GM21360 (cell line): ENCODE measurements around the gene ZBP1.
A peak's percentile ranks its signal among the peaks of the same experiment; 100 is the strongest.

Source experiments
- ATAC-seq: cut with Tn5 transposase; IDR thresholded peaks from one replicate; pipeline ENCODE4 v1.9.1; 2021; ENCODE audit warnings: mild to moderate bottlenecking, moderate library complexity; ENCODE audit not compliant: unreplicated experiment

The ZBP1 gene

DNA sequence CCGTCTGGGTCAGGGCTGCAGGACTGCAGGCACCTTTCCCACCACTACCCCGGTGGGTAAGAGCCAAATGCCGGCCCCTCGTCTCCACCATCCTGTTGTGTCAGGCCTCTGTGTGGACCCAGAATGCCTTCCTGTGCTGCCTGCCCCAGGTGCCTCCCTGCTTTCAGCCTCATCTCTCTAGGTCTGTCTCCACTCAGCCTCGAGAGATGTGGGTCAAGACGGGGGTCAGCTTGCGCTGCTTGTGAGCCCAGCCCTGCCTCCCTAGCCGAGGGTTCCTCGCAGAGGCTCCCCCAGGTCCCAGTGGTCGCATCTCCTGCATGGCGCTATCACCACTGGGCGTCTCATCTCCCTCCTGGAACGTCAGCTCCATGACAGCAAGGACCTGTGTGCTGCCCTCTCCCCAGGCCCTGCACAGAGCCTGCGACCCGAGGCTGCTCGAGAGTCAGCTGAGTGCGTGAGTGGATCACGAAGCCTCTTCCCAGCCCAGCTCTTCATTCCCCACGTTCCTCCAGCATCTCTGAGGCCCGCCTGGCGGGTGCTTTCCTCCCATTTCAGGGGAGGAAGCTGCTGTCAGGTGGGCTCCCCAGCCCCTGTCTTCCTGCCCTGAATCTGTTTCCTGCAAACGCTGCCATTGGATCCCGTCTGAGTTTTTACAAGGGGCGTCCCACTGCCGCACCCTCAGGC, 38.7 kb upstream of the ZBP1 start:
- no peak for ATAC-seq

DNA sequence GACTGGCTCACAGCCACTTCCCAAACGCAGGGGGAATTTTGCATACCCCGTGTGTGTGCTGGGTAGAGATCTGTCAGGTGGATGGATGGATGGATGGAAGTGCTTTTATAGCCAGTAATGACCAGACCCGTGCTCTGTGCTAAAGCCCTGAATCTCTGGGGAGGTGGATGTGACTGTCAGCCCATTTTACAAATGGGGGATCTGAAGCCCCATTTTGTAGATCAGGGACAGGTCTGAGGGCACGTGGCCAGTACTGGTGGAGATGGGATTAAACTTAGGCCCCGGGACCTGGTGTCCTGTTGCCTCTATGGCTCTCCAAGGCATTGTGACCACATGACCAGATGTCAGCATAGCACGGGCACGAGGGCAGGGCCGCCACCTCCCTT, 38.2 kb upstream of the ZBP1 start:
- no peak for ATAC-seq

DNA sequence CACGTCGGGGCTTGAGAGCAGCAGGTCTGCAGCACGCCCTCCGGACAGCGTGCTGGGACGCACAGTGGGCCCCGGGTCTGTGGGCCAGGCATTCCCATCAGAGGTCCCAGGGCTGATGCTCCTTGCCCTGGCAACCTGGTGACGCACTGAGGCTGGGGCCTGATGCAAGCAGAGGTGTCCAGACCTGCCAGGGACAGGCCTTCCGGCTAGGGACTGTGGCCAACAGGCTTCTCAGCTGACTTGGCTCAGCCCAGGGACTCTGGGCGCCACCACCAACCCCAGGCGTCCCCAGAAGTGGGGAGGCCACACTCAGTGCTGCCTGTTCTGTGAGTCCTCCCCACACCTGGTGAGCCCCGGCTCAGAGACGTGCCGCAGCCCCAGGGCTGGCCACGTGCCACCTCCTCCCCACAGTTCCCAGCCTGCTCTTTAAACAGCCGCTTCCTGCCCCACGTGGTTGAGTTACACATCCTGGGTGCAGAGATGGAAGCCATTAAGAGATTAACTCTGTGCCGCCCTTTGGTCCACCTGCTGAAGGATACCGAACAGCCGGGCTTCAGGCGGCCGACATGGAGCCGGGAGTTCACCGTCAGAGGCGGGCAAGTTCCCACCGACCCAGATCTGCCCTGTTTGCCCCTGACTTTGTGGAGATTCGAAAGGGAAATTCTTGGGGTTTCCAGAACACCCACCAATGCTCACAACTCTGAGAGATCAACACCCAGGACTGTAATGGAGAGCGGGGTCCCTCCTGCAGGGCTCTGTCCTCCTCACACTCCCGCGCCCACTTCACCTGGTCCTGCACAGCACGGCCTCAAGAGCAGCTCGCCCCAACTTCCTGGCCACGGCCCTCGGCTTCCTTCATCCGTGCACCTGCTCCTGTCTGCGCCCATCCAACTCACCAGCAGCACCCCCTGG, 37.6 kb upstream of the ZBP1 start:
- ATAC-seq: no peak

DNA sequence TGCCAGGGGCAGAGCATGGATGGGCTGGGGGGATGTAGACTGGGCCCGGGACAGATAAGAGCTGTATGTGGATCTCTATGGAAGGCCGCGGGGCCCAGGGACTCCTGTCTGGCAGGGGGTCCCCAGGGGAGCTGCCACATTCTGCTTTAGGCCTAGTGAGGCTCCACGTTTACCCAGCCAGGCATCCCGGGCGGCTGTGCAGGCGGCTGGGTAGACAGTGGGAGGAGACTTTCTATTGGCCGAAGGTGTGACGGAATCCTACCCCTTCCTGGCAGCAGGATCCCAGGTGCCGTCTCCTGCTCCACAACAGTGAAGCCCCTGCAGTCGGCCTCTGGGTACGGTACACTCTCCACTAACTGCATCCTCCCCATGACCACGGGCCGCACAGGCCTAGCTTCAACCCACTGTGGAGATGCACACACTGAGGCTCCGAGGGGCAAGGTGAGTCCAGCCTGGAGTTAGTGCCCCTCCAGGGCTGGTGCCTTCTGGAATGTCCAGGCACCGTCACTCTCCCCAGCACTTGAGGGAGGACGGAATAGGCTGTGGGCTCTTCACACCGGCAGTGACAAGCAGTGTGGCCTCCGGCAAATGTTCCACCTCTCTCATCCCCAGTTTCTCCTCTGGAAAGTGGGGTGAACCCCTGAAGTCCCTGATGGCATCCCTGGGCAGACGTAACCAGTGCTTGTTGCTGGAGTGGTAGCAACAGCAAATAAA, 36.8 kb upstream of the ZBP1 start:
- no peak for ATAC-seq

DNA sequence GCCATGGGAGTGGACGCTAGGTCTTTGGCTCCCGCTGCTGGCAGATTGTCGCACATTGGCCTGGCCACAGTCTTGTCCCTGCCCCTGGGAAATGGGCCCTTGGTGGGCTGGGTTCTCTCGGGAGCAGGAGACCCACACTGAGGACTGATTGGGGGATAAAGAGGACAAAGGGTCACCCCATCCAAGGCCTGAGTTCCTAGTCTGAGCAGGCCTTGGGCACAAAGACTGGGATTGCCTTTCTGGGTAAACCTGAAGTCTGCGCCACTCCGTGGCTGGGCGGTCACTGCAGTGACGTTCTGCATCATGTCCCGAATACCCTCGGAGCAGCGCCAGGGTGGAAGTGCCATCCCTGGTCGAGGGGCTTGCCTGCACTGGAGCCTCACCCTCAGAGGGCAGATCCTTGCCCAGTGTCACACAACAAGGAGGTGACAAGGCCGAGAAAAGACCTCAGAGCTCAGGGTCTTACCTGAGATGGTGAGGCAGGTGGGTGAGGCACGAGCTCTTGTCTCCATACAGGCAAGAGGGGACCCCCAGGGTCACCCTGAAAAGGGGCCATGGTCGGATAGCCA, 36.1 kb upstream of the ZBP1 start:
- ATAC-seq: no peak

DNA sequence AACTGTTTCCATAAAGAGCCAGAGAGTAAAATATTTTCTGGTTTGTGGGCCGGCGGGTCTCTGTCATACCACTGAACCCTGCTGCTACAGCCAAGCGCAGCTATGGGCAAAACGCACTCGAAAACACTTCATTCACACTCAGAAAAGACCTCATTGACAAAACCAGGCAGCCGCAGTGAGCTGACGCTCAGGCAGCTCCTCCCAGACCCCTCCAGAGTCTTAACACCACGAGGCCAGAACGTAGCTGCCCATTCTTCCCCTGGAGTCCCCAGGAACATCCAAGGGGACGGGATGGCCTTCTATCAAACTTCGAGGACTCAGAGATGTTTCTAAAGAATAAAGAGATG, 35.6 kb upstream of the ZBP1 start:
- ATAC-seq: no peak

DNA sequence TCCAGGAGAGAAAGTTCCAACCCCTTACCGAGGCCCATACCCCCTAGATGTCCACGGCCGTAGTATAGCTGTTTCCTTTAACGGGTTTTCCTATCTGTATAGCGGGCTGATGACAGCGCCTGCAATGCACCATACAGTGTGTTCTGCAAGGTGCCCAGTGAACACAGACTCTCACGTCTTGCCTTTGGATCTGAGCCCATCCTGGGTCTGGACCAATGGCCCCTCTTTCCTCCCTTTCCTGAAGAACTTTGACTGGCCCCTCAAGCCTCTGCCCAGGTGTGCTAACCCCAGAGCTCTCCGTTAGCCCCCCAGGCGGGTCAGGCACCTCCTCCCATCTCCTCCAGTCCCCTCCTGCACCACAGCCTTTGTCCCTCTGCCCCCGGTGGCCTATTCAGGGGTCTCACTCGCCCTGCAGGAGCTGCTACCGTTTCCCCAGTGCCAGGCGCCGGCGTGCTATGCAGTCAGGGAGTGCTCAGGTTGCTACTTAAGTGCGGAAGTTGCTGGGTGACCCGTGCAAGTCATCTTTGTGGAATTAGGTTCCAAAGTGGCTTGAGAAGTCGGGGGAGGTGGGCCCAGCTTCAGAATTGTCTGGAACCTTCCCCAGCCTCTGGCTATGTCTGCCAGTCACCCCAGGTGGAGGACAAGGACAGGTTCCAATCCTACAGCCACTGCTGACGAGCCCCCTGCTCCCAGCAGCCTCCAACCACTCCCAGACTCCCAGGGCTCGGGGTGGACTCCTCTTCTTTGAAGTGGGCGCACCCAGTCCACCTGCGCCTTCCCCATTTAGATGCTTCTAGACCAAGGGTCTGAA, 35.0 kb upstream of the ZBP1 start:
- no peak for ATAC-seq

DNA sequence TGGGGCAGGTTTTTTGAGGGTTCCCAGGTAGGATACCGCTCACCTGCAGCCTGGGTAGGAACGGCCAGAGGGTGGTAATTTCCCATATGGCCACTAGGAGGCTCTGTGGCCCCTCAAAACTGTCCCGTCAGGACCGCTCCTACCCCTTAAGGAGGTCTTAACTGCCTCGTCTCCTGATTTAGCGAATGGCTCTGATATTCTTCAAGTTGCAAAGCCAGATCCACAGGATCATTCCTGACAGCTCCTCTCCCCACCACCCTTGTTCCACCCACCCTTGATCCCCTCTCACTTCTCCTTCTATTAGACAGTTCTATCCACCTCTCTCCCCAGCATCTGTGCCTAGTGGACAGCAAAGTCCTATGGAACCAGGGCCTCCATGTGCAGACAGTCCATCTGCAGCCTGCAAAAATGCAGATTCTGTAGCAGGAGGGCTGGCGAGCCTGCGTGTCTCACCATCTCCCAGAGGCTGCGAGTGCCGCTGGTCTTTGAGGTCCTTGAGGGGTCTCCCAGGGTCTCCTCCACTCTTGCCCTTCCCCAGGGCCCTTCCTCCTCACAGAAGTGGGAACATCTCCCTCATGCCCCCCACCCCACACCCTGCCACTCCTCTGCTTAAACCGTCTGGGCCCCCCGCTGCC, 34.3 kb upstream of the ZBP1 start:
- peak; percentile 76 for ATAC-seq

DNA sequence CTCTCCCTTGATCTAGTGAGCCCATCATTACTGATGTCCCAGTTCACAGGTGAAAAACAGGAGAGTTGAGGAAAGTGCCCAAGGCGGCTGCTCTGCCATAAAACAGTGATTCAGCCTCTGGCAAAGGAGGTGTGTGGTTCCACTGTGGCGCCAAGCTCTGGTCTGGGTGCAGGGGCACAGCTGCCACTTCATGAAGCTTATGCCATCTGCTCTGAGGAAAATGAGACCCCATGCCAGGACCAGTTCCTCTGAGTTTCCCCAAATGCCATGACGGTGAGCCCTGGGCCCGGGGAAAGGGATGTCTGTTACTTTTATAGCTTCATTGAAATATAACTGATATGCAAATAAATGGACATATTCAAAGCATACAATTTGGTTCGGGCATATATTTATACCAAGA, 33.7 kb upstream of the ZBP1 start:
- no peak for ATAC-seq

DNA sequence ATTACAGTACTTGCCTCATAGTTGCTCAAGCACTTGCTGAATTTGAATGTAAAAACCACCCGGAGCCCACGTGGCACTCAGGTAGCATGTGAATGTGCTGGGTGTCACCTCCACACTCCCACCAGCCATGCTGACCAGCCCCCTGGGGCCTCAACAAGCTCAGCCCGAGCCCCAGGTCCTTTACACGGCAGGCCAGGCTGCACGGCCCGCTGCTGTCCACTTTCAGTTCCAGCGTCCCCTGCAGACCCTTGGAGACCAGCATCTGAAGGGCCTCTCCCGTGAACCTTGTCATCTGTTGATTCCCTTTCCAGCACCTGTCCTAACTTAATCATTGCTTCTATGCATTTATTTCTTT, 33.3 kb upstream of the ZBP1 start:
- no peak for ATAC-seq

DNA sequence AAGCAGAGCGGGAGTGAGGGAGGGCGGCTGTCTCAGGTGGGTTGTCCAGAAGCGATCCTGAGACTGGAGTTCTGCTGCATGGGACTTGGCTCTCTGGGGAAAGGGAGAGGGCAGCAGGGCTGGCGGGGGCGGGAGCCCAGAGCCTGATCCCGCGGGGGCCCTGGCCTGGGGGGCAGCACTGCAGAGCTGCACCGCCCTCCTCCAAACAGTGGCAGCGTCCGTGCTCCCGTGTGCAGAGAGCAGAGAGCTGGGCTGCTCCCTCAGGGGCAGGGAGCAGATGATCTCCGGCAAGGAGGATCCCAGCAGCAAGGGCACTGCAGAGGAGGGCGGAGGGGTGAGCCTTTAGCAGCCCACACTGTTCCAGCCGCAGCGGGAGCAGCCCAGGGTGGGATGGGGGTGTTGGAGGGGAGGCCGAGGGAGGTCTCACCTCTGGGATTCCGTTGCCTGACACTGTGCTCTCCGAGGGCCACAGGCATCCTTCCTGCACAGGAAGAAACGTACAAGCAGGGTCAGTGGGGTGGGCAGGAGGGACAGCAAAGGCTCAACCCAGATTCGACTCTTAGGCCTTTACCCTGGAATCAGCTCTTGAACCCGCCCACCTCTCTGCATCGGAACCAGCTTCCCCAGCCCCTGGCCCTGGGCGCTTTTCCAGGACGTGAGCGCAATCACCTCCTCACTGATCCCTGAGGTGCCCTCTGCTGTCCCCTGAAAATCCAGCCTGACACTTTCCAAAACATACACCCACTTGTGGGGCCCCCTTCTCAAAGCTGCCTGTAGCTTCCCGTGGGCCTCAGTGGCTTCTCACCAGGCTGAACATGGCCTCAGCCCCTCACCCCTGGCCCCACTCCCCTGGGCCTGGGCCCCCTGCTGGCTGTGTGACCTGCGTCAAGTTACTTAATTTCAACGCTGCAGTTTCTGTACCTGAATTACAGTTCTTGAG, 32.6 kb upstream of the ZBP1 start:
- ATAC-seq: no peak

DNA sequence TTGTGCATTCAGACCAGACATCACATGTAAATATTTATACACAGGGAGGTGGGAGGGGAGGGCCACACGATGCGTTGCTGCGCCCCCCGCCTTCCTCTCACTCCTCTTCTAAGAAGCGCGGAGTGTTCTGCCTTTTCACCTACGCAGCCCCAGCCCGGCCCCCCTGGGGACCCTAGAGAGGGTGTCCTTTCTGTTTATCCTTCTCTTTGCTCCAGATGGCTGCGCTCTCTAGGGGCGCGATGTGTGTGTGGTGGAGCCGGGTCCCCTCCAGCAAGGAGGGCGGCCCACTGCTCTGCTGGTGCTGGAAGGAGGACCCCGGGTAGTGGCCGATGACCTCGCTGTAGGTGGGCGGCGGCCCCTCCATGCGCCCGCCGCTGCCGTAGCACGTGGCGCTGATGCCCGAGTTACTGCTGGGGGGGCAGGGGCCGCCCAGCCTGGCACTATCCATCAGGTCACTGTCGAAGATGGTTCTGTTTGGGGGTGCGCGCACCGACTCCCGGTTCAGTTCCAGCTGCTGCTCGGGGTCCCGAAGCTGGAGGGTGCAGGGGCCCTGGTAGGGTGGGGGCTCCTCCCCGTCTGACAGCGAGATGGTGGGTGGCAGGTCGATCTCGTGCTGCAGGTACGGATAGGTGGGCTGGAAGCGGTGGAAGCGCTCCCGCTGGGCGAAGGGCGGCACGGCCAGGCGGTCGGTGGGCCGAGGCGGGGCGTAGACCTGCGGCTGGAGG, 31.8 kb upstream of the ZBP1 start:
- no peak for ATAC-seq

DNA sequence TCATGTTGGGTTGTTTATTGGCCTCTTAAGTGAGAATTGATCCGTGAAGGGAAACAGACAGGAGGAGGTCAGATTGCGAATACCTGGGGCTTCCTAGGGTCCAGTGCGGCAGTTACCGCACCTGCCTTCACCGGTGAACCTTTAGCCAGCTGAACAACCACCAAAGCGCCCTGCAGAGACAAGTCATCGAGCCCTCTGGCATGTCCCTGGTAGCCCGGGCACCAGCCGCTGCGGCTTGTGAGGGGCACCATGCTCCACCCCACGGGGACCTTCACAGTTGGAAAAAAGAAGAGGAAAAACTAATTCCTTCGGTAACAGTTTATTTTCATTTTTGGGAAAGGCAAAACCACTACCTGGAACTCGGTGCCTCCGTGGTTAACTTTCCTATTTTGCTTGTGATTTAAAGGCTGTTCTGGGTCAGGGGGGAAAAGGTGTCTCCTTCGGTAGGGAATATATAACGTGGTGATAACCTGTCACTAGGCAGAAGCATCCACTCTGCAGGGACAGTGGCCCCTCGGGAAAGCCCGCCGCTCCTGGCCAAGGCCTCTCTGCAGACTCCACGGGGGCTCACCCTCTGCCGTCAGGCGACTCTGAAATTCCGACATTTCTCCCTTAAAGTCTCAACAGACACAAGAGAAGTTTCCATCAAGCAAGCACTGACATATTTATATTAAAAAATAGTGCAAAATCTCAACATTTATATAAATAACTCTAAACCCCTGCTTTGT, 30.7 kb upstream of the ZBP1 start:
- no peak for ATAC-seq

DNA sequence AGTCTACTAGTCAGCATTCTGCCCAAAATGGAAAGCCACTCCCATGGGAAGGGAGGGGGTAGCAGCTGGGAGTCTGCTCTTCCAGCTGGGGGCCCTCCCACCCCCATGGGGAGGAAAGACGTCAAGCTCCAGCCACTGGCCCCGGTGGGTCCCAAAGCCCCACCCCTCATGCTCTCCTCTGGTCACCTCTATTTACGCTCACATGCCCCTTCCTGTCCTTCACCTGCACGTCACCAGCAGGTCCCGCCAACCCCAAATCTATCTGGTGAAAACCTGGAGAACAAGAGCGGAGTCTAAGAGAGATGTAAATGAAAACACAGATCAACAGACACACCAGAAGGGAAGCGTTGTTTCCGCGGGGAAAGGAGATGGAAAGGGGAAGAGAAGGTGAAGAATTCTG, 30.0 kb upstream of the ZBP1 start:
- no peak for ATAC-seq

DNA sequence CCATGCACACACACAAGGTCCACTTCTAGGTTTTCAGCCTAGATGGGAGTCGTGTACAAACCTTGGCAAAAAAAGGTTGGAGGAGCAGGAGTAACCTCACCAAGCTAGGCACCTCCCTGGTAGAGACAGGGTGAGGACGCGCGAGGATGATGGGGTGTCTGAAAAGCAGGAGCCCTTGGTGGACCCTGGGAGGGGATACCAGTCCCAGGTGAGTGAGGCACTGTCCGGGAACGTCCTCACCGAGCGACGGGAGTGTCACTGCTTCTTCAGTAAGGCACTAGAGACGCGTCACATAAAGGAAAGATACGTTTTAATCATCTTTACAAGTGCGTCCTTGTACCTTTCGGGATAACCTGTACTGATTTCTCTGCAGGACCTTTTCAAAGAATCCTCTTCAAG, 29.4 kb upstream of the ZBP1 start:
- ATAC-seq: no peak

DNA sequence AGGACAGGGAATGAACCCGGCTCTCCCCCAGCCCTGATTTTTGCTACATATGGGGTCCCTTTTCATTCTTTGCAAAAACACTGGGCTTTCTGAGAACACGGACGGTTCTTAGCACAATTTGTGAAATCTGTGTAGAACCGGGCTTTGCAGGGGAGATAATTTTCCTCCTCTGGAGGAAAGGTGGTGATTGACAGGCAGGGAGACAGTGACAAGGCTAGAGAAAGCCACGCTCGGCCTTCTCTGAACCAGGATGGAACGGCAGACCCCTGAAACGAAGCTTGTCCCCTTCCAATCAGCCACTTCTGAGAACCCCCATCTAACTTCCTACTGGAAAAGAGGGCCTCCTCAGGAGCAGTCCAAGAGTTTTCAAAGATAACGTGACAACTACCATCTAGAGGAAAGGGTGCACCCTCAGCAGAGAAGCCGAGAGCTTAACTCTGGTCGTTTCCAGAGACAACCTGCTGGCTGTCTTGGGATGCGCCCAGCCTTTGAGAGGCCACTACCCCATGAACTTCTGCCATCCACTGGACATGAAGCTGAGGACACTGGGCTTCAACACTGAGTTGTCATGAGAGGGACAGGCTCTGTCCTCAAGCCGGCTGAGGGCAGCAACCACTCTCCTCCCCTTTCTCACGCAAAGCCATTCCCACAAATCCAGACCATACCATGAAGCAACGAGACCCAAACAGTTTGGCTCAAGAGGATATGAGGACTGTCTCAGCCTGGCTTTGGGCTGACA, 28.8 kb upstream of the ZBP1 start:
- no peak for ATAC-seq
